Measurements from ENCODE around the gene RNF217.

Gene RNF217

DNA sequence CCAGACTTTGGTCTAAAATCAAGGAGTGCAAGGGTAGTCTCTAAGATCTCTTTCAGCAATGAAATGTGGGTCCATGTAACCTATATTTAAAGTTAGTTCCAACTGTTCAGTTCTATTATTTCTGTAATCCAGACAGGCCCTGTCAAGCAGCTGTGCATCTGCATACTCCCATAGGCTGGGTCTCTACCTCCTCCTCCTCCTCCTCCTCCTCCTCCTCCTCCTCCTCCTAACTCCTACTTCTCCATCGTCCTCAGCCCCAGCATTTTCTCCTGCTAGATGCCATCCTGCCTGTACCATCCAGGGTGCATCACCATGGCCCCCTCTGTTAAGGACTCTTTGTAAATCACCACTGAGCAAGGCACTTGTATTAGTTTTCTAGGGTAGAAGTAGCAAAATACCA, 138.9 kb downstream of the RNF217 start:
- TF ChIP-seq, protein P1, sequence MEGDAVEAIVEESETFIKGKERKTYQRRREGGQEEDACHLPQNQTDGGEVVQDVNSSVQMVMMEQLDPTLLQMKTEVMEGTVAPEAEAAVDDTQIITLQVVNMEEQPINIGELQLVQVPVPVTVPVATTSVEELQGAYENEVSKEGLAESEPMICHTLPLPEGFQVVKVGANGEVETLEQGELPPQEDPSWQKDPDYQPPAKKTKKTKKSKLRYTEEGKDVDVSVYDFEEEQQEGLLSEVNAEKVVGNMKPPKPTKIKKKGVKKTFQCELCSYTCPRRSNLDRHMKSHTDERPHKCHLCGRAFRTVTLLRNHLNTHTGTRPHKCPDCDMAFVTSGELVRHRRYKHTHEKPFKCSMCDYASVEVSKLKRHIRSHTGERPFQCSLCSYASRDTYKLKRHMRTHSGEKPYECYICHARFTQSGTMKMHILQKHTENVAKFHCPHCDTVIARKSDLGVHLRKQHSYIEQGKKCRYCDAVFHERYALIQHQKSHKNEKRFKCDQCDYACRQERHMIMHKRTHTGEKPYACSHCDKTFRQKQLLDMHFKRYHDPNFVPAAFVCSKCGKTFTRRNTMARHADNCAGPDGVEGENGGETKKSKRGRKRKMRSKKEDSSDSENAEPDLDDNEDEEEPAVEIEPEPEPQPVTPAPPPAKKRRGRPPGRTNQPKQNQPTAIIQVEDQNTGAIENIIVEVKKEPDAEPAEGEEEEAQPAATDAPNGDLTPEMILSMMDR (conservative IDR thresholded peaks at IDR 0.05; ENCODE audit: low read depth, low read length) = no peak
- H3K4me3 ChIP-seq (ENCODE audit: low read depth, low read length) = no peak overlapping the region
- no peak for DNase-seq (ENCODE audit: low read depth)

DNA sequence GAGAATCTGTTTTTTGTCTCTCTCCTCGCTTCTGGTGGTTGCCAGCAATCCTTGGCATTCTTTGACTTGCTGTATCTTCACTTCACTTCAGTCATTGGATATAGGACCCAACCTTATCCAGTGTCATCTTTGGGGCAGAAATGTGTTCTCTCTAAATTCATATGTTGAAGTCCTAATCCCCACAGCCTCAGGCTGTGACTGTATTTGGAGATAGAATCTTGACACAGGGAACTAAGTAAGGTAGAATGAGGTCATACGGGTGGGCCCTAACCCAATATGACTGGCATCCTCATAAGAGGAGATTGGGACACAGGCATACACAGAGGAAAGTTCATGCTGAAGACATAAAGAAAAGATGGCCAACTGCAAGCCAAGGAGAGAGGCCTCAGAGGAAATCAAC, 139.4 kb downstream of the RNF217 start:
- no peak for DNase-seq (ENCODE audit: low read depth)
- TF ChIP-seq, protein P1 (conservative IDR thresholded peaks at IDR 0.05; ENCODE audit: low read depth, low read length) = no peak
- H3K4me3 ChIP-seq (ENCODE audit: low read depth, low read length) = no peak overlapping the region

- no peak for DNase-seq (ENCODE audit: low read depth)
- no peak overlapping the region for H3K4me3 ChIP-seq (ENCODE audit: low read depth, low read length)
- TF ChIP-seq, protein P1 (conservative IDR thresholded peaks at IDR 0.05; ENCODE audit: low read depth, low read length) = no peak
Observed at GRCh38 chr6:125102411-125102810, 140.2 kb downstream of the RNF217 start.

- TF ChIP-seq, protein P1 (conservative IDR thresholded peaks at IDR 0.05; ENCODE audit: low read depth, low read length) = no peak
- no peak overlapping the region for H3K4me3 ChIP-seq (ENCODE audit: low read depth, low read length)
- DNase-seq (ENCODE audit: low read depth) = peak; percentile 89
Observed at GRCh38 chr6:125102891-125103290, 140.7 kb downstream of the RNF217 start.

DNA sequence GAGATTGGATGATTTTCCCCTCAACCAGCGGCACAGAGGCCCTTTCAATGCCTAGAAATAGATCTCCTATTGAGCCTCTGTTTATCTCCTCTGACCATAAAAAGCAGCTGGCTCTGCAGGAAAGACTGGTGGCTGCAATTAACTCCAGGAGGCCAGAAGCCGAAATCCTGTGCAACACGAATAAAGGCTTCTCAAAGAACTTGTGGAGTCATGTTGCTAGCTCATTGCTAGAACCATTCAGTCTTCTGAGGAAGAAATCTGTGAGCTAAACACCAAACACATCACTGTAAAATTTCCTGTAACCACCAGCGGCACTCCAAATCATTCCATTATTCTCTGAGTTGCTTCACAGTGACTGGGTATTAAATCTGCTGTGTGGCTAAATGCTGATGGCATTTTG, 142.2 kb downstream of the RNF217 start:
- TF ChIP-seq, protein P1 (conservative IDR thresholded peaks at IDR 0.05; ENCODE audit: low read depth, low read length) = no peak
- no peak overlapping the region for H3K4me3 ChIP-seq (ENCODE audit: low read depth, low read length)
- peak; percentile 83 for DNase-seq (ENCODE audit: low read depth)

- no peak overlapping the region for H3K4me3 ChIP-seq (ENCODE audit: low read depth, low read length)
- TF ChIP-seq, protein P1 (conservative IDR thresholded peaks at IDR 0.05; ENCODE audit: low read depth, low read length) = no peak
- DNase-seq (ENCODE audit: low read depth) = no peak
Observed at GRCh38 chr6:125107048-125107447, 144.8 kb downstream of the RNF217 start.

DNA sequence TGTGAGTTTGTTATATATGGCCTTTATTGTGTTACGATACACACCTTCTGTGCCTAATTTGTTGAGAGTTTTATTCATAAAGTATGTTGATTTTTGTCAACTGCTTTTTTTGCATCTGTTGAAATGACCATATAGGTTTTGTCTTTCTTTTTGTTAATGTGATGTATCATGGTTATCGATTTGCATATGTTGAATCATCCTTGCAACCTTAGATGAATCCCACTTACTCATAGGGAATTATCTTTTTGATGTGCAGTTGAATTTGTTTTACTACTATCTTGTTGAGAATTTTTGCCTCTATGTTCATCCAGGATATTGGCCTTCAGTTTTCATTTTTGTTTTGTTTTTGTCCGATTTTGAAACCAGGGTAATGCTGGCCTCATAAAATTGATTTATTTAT, 145.7 kb downstream of the RNF217 start:
- H3K4me3 ChIP-seq (ENCODE audit: low read depth, low read length) = no peak overlapping the region
- TF ChIP-seq, protein P1 (conservative IDR thresholded peaks at IDR 0.05; ENCODE audit: low read depth, low read length) = no peak
- no peak for DNase-seq (ENCODE audit: low read depth)
